NCI-H2196 (cell line): Measurements from ENCODE around the gene CLSTN3.

Experiments
- DNase-seq: peaks from one replicate; lab custom pipeline; 2025; ENCODE audit not compliant: unreplicated experiment; lab: John Stamatoyannopoulos, UW

Gene CLSTN3

GRCh38 chr12:7146906-7147305 lies 16.7 kb downstream of the CLSTN3 start:
- no peak for DNase-seq

- DNase-seq = no peak
Measured at GRCh38 chr12:7150356-7150755, 20.2 kb downstream of the CLSTN3 start.

GRCh38 chr12:7150841-7151240 lies 20.7 kb downstream of the CLSTN3 start:
- DNase-seq = no peak

- no peak for DNase-seq
Measured at GRCh38 chr12:7151532-7151931, 21.4 kb downstream of the CLSTN3 start.

- DNase-seq = no peak
Measured at GRCh38 chr12:7152818-7153217, 22.6 kb downstream of the CLSTN3 start.

GRCh38 chr12:7154042-7154441 lies 23.9 kb downstream of the CLSTN3 start:
- DNase-seq = no peak

- no peak for DNase-seq
Measured at GRCh38 chr12:7154901-7155470, 24.8 kb downstream of the CLSTN3 start.

- DNase-seq = peak; percentile 80
Measured at GRCh38 chr12:7155471-7156034, 25.4 kb downstream of the CLSTN3 start.

- no peak for DNase-seq
Measured at GRCh38 chr12:7156259-7157197, 26.4 kb downstream of the CLSTN3 start.

- DNase-seq = no peak
Measured at GRCh38 chr12:7157391-7157790, 27.2 kb downstream of the CLSTN3 start.

GRCh38 chr12:7158781-7159609 lies 28.8 kb downstream of the CLSTN3 start:
- DNase-seq = no peak

GRCh38 chr12:7160183-7160582 lies 30.0 kb downstream of the CLSTN3 start:
- DNase-seq = no peak

GRCh38 chr12:7161327-7161726 lies 31.2 kb downstream of the CLSTN3 start:
- DNase-seq = no peak

GRCh38 chr12:7161811-7162210 lies 31.6 kb downstream of the CLSTN3 start:
- DNase-seq = no peak

GRCh38 chr12:7162691-7163114 lies 32.5 kb downstream of the CLSTN3 start:
- DNase-seq = peak; percentile 59

GRCh38 chr12:7169951-7170350 lies 39.8 kb downstream of the CLSTN3 start:
- no peak for DNase-seq

GRCh38 chr12:7171854-7172253 lies 41.7 kb downstream of the CLSTN3 start:
- DNase-seq = no peak

GRCh38 chr12:7175493-7175892 lies 45.3 kb downstream of the CLSTN3 start:
- DNase-seq = no peak

- DNase-seq = no peak
Measured at GRCh38 chr12:7176595-7176994, 46.4 kb downstream of the CLSTN3 start.

GRCh38 chr12:7178481-7178880 lies 48.3 kb downstream of the CLSTN3 start:
- DNase-seq = no peak

GRCh38 chr12:7180685-7181084 lies 50.5 kb downstream of the CLSTN3 start:
- no peak for DNase-seq
